ENCODE data around the gene LRP8. TPM values are rescaled to one million over a fixed set of nuclear protein-coding genes. Genes with fewer than 3 reads are reported as not detected.

Gene LRP8
- total RNA-seq, 1 donor from 2014 or later: 4.4 TPM

- no peaks in the 10 kb centered on the region for H3K4me1 Mint-ChIP-seq (ENCODE audit: low read depth)
- H3K4me3 Mint-ChIP-seq (ENCODE audit: low read depth): no peak overlapping the region
- H3K36me3 Mint-ChIP-seq (ENCODE audit: insufficient read depth): no peaks in the 10 kb centered on the region
- no peak overlapping the region for H3K27ac Mint-ChIP-seq
- peaks cover 20% of the 10 kb centered on the region for H3K27me3 Mint-ChIP-seq
- peak; percentile 3 for DNase-seq (ENCODE audit: low spot score, unreplicated experiment)
- no peak for TF ChIP-seq CTCF (IDR thresholded peaks at IDR 0.05; ENCODE audit: unreplicated experiment)
- peaks cover 4% of the 10 kb centered on the region for H3K9me3 Mint-ChIP-seq (ENCODE audit: low read depth)
Observed at GRCh38 chr1:53342735-53343470, 15.0 kb upstream of the LRP8 start.

GRCh38 chr1:53341961-53342707 is 14.3 kb upstream of the LRP8 start:
- no peaks in the 10 kb centered on the region for H3K36me3 Mint-ChIP-seq (ENCODE audit: insufficient read depth)
- no peak overlapping the region for H3K27ac Mint-ChIP-seq
- H3K27me3 Mint-ChIP-seq: peaks cover 20% of the 10 kb centered on the region
- no peak for TF ChIP-seq CTCF (IDR thresholded peaks at IDR 0.05; ENCODE audit: unreplicated experiment)
- no peak overlapping the region for H3K4me3 Mint-ChIP-seq (ENCODE audit: low read depth)
- peak; percentile 3 for DNase-seq (ENCODE audit: low spot score, unreplicated experiment)
- no peaks in the 10 kb centered on the region for H3K4me1 Mint-ChIP-seq (ENCODE audit: low read depth)
- peaks cover 4% of the 10 kb centered on the region for H3K9me3 Mint-ChIP-seq (ENCODE audit: low read depth)

- Mint-ChIP-seq H3K4me1 (ENCODE audit: low read depth) (no peaks in the 10 kb centered on the region), H3K9me3 (ENCODE audit: low read depth) (peaks cover 4% of the 10 kb centered on the region), H3K36me3 (ENCODE audit: insufficient read depth) (no peaks in the 10 kb centered on the region), H3K27me3 (peaks cover 21% of the 10 kb centered on the region), H3K27ac (no peak overlapping the region), H3K4me3 (ENCODE audit: low read depth) (no peak overlapping the region)
- DNase-seq (ENCODE audit: low spot score, unreplicated experiment): no peak
- TF ChIP-seq CTCF (IDR thresholded peaks at IDR 0.05; ENCODE audit: unreplicated experiment): no peak
Observed at GRCh38 chr1:53341521-53341895, 13.6 kb upstream of the LRP8 start.

- no peak for TF ChIP-seq CTCF (IDR thresholded peaks at IDR 0.05; ENCODE audit: unreplicated experiment)
- no peak overlapping the region for H3K4me3 Mint-ChIP-seq (ENCODE audit: low read depth)
- no peak for DNase-seq (ENCODE audit: low spot score, unreplicated experiment)
- peaks cover 28% of the 10 kb centered on the region for H3K27me3 Mint-ChIP-seq
- H3K4me1 Mint-ChIP-seq (ENCODE audit: low read depth): no peaks in the 10 kb centered on the region
- H3K27ac Mint-ChIP-seq: no peak overlapping the region
- H3K9me3 Mint-ChIP-seq (ENCODE audit: low read depth): peaks cover 4% of the 10 kb centered on the region
- H3K36me3 Mint-ChIP-seq (ENCODE audit: insufficient read depth): no peaks in the 10 kb centered on the region
Observed at GRCh38 chr1:53340660-53341520, 13.0 kb upstream of the LRP8 start.
